ENCODE results near the gene TYW5. TPM values are rescaled to one million over a fixed set of nuclear protein-coding genes. Genes with fewer than 3 reads are reported as not detected.

TYW5 gene
- total and polyA plus RNA-seq, 4 donors = 3.3 to 18.8 (median 4.9) TPM

GRCh38 chr2:199999166-199999565 lies 43.9 kb upstream of the TYW5 start:
- DNase-seq (no peak), ATAC-seq (ENCODE audit: insufficient read depth, low FRiP score) (no peak)
- TF ChIP-seq CTCF (IDR thresholded peaks at IDR 0.05; ENCODE audit: control extremely low read depth, extremely low read depth) = no peak
- no peaks in the 10 kb centered on the region for H3K27me3 ChIP-seq (ENCODE audit: control insufficient read depth in 3 of 3, insufficient read depth in 3 of 3, low read length in 2 of 3)
- H3K9ac ChIP-seq (ENCODE audit: insufficient read depth in 1 of 2, low read length in 2 of 2) = no peak overlapping the region
- H3K36me3 ChIP-seq (ENCODE audit: control insufficient read depth in 4 of 4, insufficient read depth in 4 of 4, low read length in 4 of 4) = no peaks in the 10 kb centered on the region
- no peak overlapping the region for H3K4me3 ChIP-seq
- peaks cover 0 to 3% (median 0%) of the 10 kb centered on the region in 5 donors for H3K4me1 ChIP-seq (ENCODE audit: control insufficient read depth in 5 of 5, insufficient read depth in 5 of 5, low read length in 5 of 5)
- 90 to 92% methylated on average over 4 of the region's 4 CpGs for WGBS, 2 donors
- H3K27ac ChIP-seq (ENCODE audit: low read depth in 1 of 2, low read length in 1 of 2) = no peak overlapping the region
- H3K9me3 ChIP-seq (ENCODE audit: control insufficient read depth in 4 of 4, insufficient read depth in 3 of 4, low read length in 3 of 4) = no peaks in the 10 kb centered on the region

GRCh38 chr2:199997296-199997695 lies 42.0 kb upstream of the TYW5 start:
- Histone ChIP-seq H3K4me3 (no peak overlapping the region), H3K9ac (ENCODE audit: insufficient read depth in 1 of 2, low read length in 2 of 2) (no peak overlapping the region), H3K27ac (ENCODE audit: low read depth in 1 of 2, low read length in 1 of 2) (no peak overlapping the region), H3K36me3 (ENCODE audit: control insufficient read depth in 4 of 4, insufficient read depth in 4 of 4, low read length in 4 of 4) (no peaks in the 10 kb centered on the region), H3K4me1 (ENCODE audit: control insufficient read depth in 5 of 5, insufficient read depth in 5 of 5, low read length in 5 of 5) (peaks cover 0 to 9% (median 0%) of the 10 kb centered on the region in 5 donors), H3K9me3 (ENCODE audit: control insufficient read depth in 4 of 4, insufficient read depth in 3 of 4, low read length in 3 of 4) (no peaks in the 10 kb centered on the region), H3K27me3 (ENCODE audit: control insufficient read depth in 3 of 3, insufficient read depth in 3 of 3, low read length in 2 of 3) (no peaks in the 10 kb centered on the region)
- DNase-seq (no peak), ATAC-seq (ENCODE audit: insufficient read depth, low FRiP score) (no peak)
- WGBS, 2 donors = 91 to 96% methylated on average over 3 of the region's 3 CpGs
- TF ChIP-seq CTCF (IDR thresholded peaks at IDR 0.05; ENCODE audit: control extremely low read depth, extremely low read depth) = no peak

DNA sequence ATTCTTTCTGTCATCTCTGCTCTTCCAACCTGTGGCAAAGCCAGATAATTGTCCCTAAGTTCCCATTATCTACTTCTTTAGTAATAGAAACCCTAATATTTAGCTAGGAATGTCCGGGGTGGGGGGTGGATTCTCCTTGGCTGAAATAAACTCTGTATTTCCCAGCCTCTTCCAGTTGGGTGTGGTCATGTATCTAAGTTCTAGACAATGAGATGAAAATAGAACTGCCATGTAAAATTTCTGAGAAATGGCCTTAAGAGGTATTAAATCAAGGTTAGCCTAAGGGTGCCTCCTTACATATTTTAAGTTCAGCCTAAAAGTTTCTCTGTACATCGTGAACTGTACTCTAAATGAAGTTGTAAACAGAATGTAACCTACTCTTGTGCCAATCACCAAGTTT lies 39.6 kb upstream of the TYW5 start:
- ATAC-seq (ENCODE audit: insufficient read depth, low FRiP score) (no peak), DNase-seq (no peak)
- Histone ChIP-seq H3K27ac (ENCODE audit: low read depth in 1 of 2, low read length in 1 of 2) (no peak overlapping the region), H3K9ac (ENCODE audit: insufficient read depth in 1 of 2, low read length in 2 of 2) (no peak overlapping the region), H3K9me3 (ENCODE audit: control insufficient read depth in 4 of 4, insufficient read depth in 3 of 4, low read length in 3 of 4) (no peaks in the 10 kb centered on the region), H3K36me3 (ENCODE audit: control insufficient read depth in 4 of 4, insufficient read depth in 4 of 4, low read length in 4 of 4) (peaks cover 0 to 3% (median 0%) of the 10 kb centered on the region in 4 donors), H3K4me3 (no peak overlapping the region), H3K4me1 (ENCODE audit: control insufficient read depth in 5 of 5, insufficient read depth in 5 of 5, low read length in 5 of 5) (peaks cover 0 to 9% (median 0%) of the 10 kb centered on the region in 5 donors), H3K27me3 (ENCODE audit: control insufficient read depth in 3 of 3, insufficient read depth in 3 of 3, low read length in 2 of 3) (no peaks in the 10 kb centered on the region)
- no peak for TF ChIP-seq CTCF (IDR thresholded peaks at IDR 0.05; ENCODE audit: control extremely low read depth, extremely low read depth)
- 79 to 88% methylated on average over 2 of the region's 2 CpGs for WGBS, 2 donors

GRCh38 chr2:199994371-199994770 lies 39.1 kb upstream of the TYW5 start:
- WGBS, 2 donors = 74 to 86% methylated on average over 3 of the region's 3 CpGs
- ATAC-seq (ENCODE audit: insufficient read depth, low FRiP score) = no peak
- peaks cover 0 to 9% (median 0%) of the 10 kb centered on the region in 5 donors for H3K4me1 ChIP-seq (ENCODE audit: control insufficient read depth in 5 of 5, insufficient read depth in 5 of 5, low read length in 5 of 5)
- peak; percentile 61 to 88 (median 86) for DNase-seq
- no peak overlapping the region for H3K9ac ChIP-seq (ENCODE audit: insufficient read depth in 1 of 2, low read length in 2 of 2)
- peaks cover 0 to 3% (median 0%) of the 10 kb centered on the region in 4 donors for H3K36me3 ChIP-seq (ENCODE audit: control insufficient read depth in 4 of 4, insufficient read depth in 4 of 4, low read length in 4 of 4)
- H3K27me3 ChIP-seq (ENCODE audit: control insufficient read depth in 3 of 3, insufficient read depth in 3 of 3, low read length in 2 of 3) = no peaks in the 10 kb centered on the region
- no peak overlapping the region for H3K4me3 ChIP-seq
- no peak overlapping the region for H3K27ac ChIP-seq (ENCODE audit: low read depth in 1 of 2, low read length in 1 of 2)
- TF ChIP-seq CTCF (IDR thresholded peaks at IDR 0.05; ENCODE audit: control extremely low read depth, extremely low read depth) = no peak
- H3K9me3 ChIP-seq (ENCODE audit: control insufficient read depth in 4 of 4, insufficient read depth in 3 of 4, low read length in 3 of 4) = no peaks in the 10 kb centered on the region

Data from lung (tissue), 12 donors.